K562 (cell line): Measurements from ENCODE around the gene UGT2B7. TPM values are rescaled to one million over a fixed set of nuclear protein-coding genes. Genes with fewer than 3 reads are reported as not detected.

Source experiments
- ATAC-seq: fragments of 200-7000 bp; cut with Tn5 transposase; 3 replicates; pipeline ENCODE4 v1.9.1; 2020; ENCODE audit warnings: moderate library complexity
- BruUV-seq: library from RNA; stranded (reverse); fragments of 400-500 nt; replicated peaks from 2 replicates; lab custom pipeline; 2021; lab: Mats Ljungman, UMichigan
- CTCF ChIA-PET: fragments of 300-600 bp; formaldehyde crosslinking; extraction: SDS; loops from one replicate; lab custom pipeline; 2021; ENCODE audit warnings: low intra/inter-chr PET ratio; lab: Yijun Ruan, JAX
- POLR2A ChIA-PET: fragments of 300-600, 350-650 bp; sonication (Branson Sonifier 250); formaldehyde crosslinking; extraction: SDS; loops from one replicate; lab custom pipeline; 2021; ENCODE audit warnings: antibody characterized with exemption, inconsistent platforms; lab: Yijun Ruan, JAX
- DNase-seq, 4 experiments: peaks; one replicate each; pipeline versions ENCODE4 v3.0.0 to v3.0.0-alpha.2; 2011 to 2018; ENCODE audit warnings: low spot score in 3 of 4, mixed read lengths in 3 of 4; ENCODE audit errors: extremely low read depth in 1 of 4
- FAIRE-seq: peaks from 2 replicates; lab custom pipeline; 2011; peaks lifted over from hg19 to GRCh38; lab: Jason Lieb, UNC
- H2AFZ ChIP-seq: 2 replicates; pipeline ENCODE4 v1.6.0; 2011; ENCODE audit warnings: low read depth, low read length, control low read depth, inconsistent platforms
- H3K27ac ChIP-seq: fragments of 200-600 bp; 3 replicates; pipeline ENCODE4 v1.8.0; 2011; ENCODE audit warnings: low read depth, mild to moderate bottlenecking, control low read depth, inconsistent platforms, low read length, moderate library complexity, mixed read lengths; ENCODE audit errors: extremely low read depth
- H3K27me3 ChIP-seq, 2 experiments: fragments of 300-600 bp in 1 of 2; 2 replicates in 1 of 2; 3 replicates in 1 of 2; pipeline versions ENCODE4 v1.6.0 to v1.8.0; 2011; ENCODE audit warnings: inconsistent platforms in 2 of 2, low read length in 2 of 2, mild to moderate bottlenecking in 1 of 2, mixed read lengths in 1 of 2, moderate library complexity in 1 of 2; ENCODE audit not compliant: control insufficient read depth in 2 of 2, insufficient read depth in 2 of 2
- H3K36me3 ChIP-seq: fragments of 300-600 bp; 3 replicates; pipeline ENCODE4 v1.8.0; 2011; ENCODE audit warnings: mild to moderate bottlenecking, low read length, inconsistent platforms; ENCODE audit not compliant: control insufficient read depth, insufficient read depth
- H3K4me1 ChIP-seq, 2 experiments: fragments of 200-600 bp in 1 of 2; replicated peaks in 1 of 2; 2 replicates in 1 of 2; 3 replicates in 1 of 2; pipeline versions ENCODE4 v1.5.1 to v1.8.0; 2011; ENCODE audit warnings: inconsistent platforms in 2 of 2, low read length in 2 of 2, mild to moderate bottlenecking in 1 of 2, mixed read lengths in 1 of 2, moderate library complexity in 1 of 2; ENCODE audit not compliant: control insufficient read depth in 2 of 2, insufficient read depth in 2 of 2
- H3K4me2 ChIP-seq: 2 replicates; pipeline ENCODE4 v1.6.1; 2011; ENCODE audit warnings: low read length, control low read depth, inconsistent platforms, mixed read lengths; ENCODE audit not compliant: insufficient read depth
- H3K4me3 ChIP-seq: fragments of 200-600 bp; sonication (generic), shearing (Covaris generic); 2 replicates; pipeline ENCODE4 v1.5.1; 2016; ENCODE audit warnings: control low read depth, inconsistent platforms
- H3K79me2 ChIP-seq: fragments of 200-600 bp; 3 replicates; pipeline ENCODE4 v1.8.0; 2011; ENCODE audit warnings: low read length, inconsistent platforms; ENCODE audit not compliant: control insufficient read depth, insufficient read depth
- H3K9ac ChIP-seq, 2 experiments: 2 replicates each; pipeline versions ENCODE4 v1.6.0 to v1.6.1; 2011; ENCODE audit warnings: low read depth in 2 of 2, low read length in 2 of 2, control low read depth in 1 of 2, inconsistent platforms in 1 of 2, mild to moderate bottlenecking in 1 of 2, mixed read lengths in 1 of 2; ENCODE audit not compliant: insufficient read depth in 1 of 2
- H3K9me1 ChIP-seq: one replicate; pipeline ENCODE4 v1.6.0; 2011; ENCODE audit warnings: inconsistent platforms, mild to moderate bottlenecking, low read length, moderate library complexity; ENCODE audit not compliant: control insufficient read depth, insufficient read depth
- H3K9me3 ChIP-seq: replicated peaks from 2 replicates; pipeline ENCODE4 v1.5.1; 2011; ENCODE audit warnings: low read depth, low read length, inconsistent platforms; ENCODE audit not compliant: control insufficient read depth, insufficient read depth
- H4K20me1 ChIP-seq: replicated peaks from 2 replicates; pipeline ENCODE4 v1.6.1; 2011; ENCODE audit warnings: low read length, inconsistent platforms, mixed read lengths; ENCODE audit not compliant: control insufficient read depth, insufficient read depth
- FOXJ3 ChIP-seq: sonication (generic); formaldehyde crosslinking; IDR thresholded peaks from 2 replicates; pipeline ENCODE4 v1.4.0; 2020; ENCODE audit warnings: mild to moderate bottlenecking, missing genetic modification reagents
- HCFC1 ChIP-seq: IDR thresholded peaks from 2 replicates; pipeline ENCODE4 v1.6.1; 2012; ENCODE audit warnings: low read depth, low read length, improper control_type of control experiment
- ILK ChIP-seq: fragments of 450-650 bp; IDR thresholded peaks from 2 replicates; pipeline ENCODE4 v1.6.1; 2016; ENCODE audit warnings: missing genetic modification characterization, low read depth, mild to moderate bottlenecking, missing compliant biosample characterization, moderate library complexity, borderline replicate concordance
- KDM1A ChIP-seq, 2 experiments: fragments of 450-650 bp; IDR thresholded peaks; 2 replicates each; pipeline ENCODE4 v1.6.1; 2016; ENCODE audit warnings: mild to moderate bottlenecking in 2 of 2
- MEF2A ChIP-seq: IDR thresholded peaks from 2 replicates; pipeline ENCODE4 v1.6.1; 2011; ENCODE audit warnings: low read depth, mild to moderate bottlenecking, low read length, moderate library complexity; ENCODE audit not compliant: control insufficient read depth
- MTA3 ChIP-seq: fragments of 450-650 bp; formaldehyde crosslinking; IDR thresholded peaks from 2 replicates; pipeline ENCODE4 v1.6.1; 2017; ENCODE audit warnings: mild to moderate bottlenecking, borderline replicate concordance
- MXD1 ChIP-seq: fragments of 250-450 bp; sonication (Bioruptor Pico); IDR thresholded peaks from 2 replicates; pipeline ENCODE4 v1.8.0; 2021; ENCODE audit warnings: borderline replicate concordance, mild to moderate bottlenecking, moderate library complexity; ENCODE audit not compliant: poor library complexity, severe bottlenecking
- NR0B1 ChIP-seq: fragments of 450-650 bp; IDR thresholded peaks from one replicate; pipeline ENCODE4 v1.6.1; 2018; ENCODE audit warnings: mild to moderate bottlenecking, moderate library complexity; ENCODE audit not compliant: partially characterized antibody
- POLR2AphosphoS5 ChIP-seq: IDR thresholded peaks from 2 replicates; pipeline ENCODE4 v1.6.1; 2011; ENCODE audit warnings: mild to moderate bottlenecking, low read depth, low read length, moderate library complexity; ENCODE audit not compliant: control insufficient read depth, insufficient read depth
- SAFB ChIP-seq: fragments of 200-400 bp; formaldehyde crosslinking; IDR thresholded peaks from 2 replicates; pipeline ENCODE4 v1.6.1; 2017; ENCODE audit warnings: low read depth, low read length, borderline replicate concordance
- THAP12 ChIP-seq: fragments of 250-450 bp; sonication (Bioruptor Pico); IDR thresholded peaks from 2 replicates; pipeline ENCODE4 v1.9.0; 2021; ENCODE audit warnings: mild to moderate bottlenecking, inconsistent platforms
- ZNF146 ChIP-seq: IDR thresholded peaks from one replicate; pipeline ENCODE4 v1.6.1; 2018; ENCODE audit warnings: missing compliant biosample characterization; ENCODE audit not compliant: unreplicated experiment
- ZNF699 ChIP-seq: fragments of 250-450 bp; sonication (Bioruptor Pico); IDR thresholded peaks from 2 replicates; pipeline ENCODE4 v1.8.0; 2021; ENCODE audit warnings: mild to moderate bottlenecking, moderate library complexity; ENCODE audit not compliant: insufficient replicate concordance
- ZSCAN32 ChIP-seq: fragments of 450-650 bp; formaldehyde crosslinking; IDR thresholded peaks from 2 replicates; pipeline ENCODE4 v1.4.0; 2020; ENCODE audit warnings: mild to moderate bottlenecking, moderate library complexity
- WGBS: fragments of 100-300 bp; shearing (Covaris generic); methylation state at CpG from one replicate; pipeline ENCODE4 v1.1.6; 2016; ENCODE audit warnings: low coverage, mixed read lengths; ENCODE audit not compliant: insufficient coverage; ENCODE audit errors: missing lambda C conversion rate; 5-methylcytosine and 5-hydroxymethylcytosine counted together
- in situ Hi-C: fragments of 300-500 bp; cut with MboI; formaldehyde crosslinking; loops from 4 replicates; pipeline ENCODE4 v1.15.0; 2018; ENCODE audit warnings: inconsistent platforms, mixed read lengths
- intact Hi-C: fragments of 100-400 bp; cut with micrococcal nuclease; formaldehyde crosslinking; loops from 2 replicates; pipeline ENCODE4 v1.14.2; 2022
- polyA plus RNA-seq, 8 experiments: library from polyadenylated mRNA; depleted of rRNA in 4 of 8; stranded (reverse) in 5 of 8; unstranded in 3 of 8; fragments of >200 nt; fragmentation: Nextera tagmentation in 2 of 8; fragmentation: Illumina TruSeq in 1 of 8; extraction: Ambion mirVana in 2 of 8; extraction: Trizol in 1 of 8; gene quantifications; 2 replicates each; pipeline versions ENCODE4 v1.2.1 to v1.2.3, GENCODE V29; 2011 to 2014; ENCODE audit warnings: inconsistent platforms in 1 of 8, missing spikeins in 1 of 8
- total RNA-seq, 7 experiments: library from RNA; depleted of rRNA in 6 of 7; stranded (reverse); fragments of >200 nt in 6 of 7; fragmentation: Illumina TruSeq in 2 of 7; extraction: Trizol in 2 of 7; gene quantifications; 2 replicates each; pipeline versions ENCODE4 v1.2.1 to v1.2.3, GENCODE V29; 2011 to 2021; ENCODE audit warnings: low replicate concordance in 1 of 7

UGT2B7 gene
- total and polyA plus RNA-seq, 9 of the 15 experiments (the other 6 are each of a cell fraction or from before 2014, with no cell fraction given), result 0.04 to 0.18 (median 0.14) TPM; not detected in 5

GRCh38 chr4:69092980-69093568 lies 3.2 kb upstream of the UGT2B7 start:
- Histone ChIP-seq H3K27ac (no peak overlapping the region), H3K79me2 (no peaks in the 10 kb centered on the region), H4K20me1 (no peaks in the 10 kb centered on the region), H3K4me3 (no peak overlapping the region), H3K36me3 (no peaks in the 10 kb centered on the region), H3K27me3 (no peaks in the 10 kb centered on the region), H2AFZ (no peak overlapping the region), H3K9me3 (no peaks in the 10 kb centered on the region; the same call in none of the 2 replicates), H3K9me1 (no peaks in the 10 kb centered on the region), H3K9ac (no peak overlapping the region), H3K4me2 (no peak overlapping the region), H3K4me1 (no peaks in the 10 kb centered on the region)
- in situ Hi-C loops (no loop called here), intact Hi-C loops (no loop called here)
- CTCF ChIA-PET, result no interaction called here
- POLR2A ChIA-PET, result no interaction called here
- DNase-seq (no peak), FAIRE-seq (no peak), ATAC-seq (no peak)
- no TSS peak for BruUV-seq
- 1% methylated on average over 6 of the region's 6 CpGs for WGBS
- no peak for TF ChIP-seq ZSCAN32
- no peak for TF ChIP-seq SAFB
- no peak for TF ChIP-seq MXD1 (CRISPR knock-in tag)
- TF ChIP-seq NR0B1, result no peak
- TF ChIP-seq HCFC1, result no peak
- no peak for TF ChIP-seq THAP12
- TF ChIP-seq MTA3, result no peak
- no peak for TF ChIP-seq FOXJ3 (CRISPR knock-in tag)
- TF ChIP-seq KDM1A (IDR thresholded peaks at IDR 0.05), result no peak
- no peak for TF ChIP-seq ILK (tag)
- no peak for TF ChIP-seq MEF2A
- no peak for TF ChIP-seq POLR2AphosphoS5
- TF ChIP-seq ZNF146 (CRISPR knock-in tag), result no peak
- TF ChIP-seq ZNF699 (CRISPR knock-in tag), result no peak
